Spinal cord (tissue), 10 donors: ENCODE measurements around the gene RPA3. TPM values are rescaled to one million over a fixed set of nuclear protein-coding genes. Genes with fewer than 3 reads are reported as not detected.

Source experiments
- DNase-seq, 6 donors: peaks; one replicate each; pipeline versions ENCODE4 v3.0.0 to v3.0.0-alpha.2; 2013 to 2015; ENCODE audit warnings: low spot score in 6 of 6, low read depth in 4 of 6
- H3K27ac ChIP-seq: one replicate; pipeline ENCODE4 v1.5.1; 2013; ENCODE audit warnings: low read depth, low read length, control low read depth
- H3K27me3 ChIP-seq: one replicate; pipeline ENCODE4 v1.6.1; 2013; ENCODE audit warnings: low read length; ENCODE audit not compliant: control insufficient read depth, insufficient read depth
- H3K36me3 ChIP-seq: one replicate; pipeline ENCODE4 v1.6.1; 2013; ENCODE audit warnings: low read length; ENCODE audit not compliant: control insufficient read depth, insufficient read depth
- H3K4me1 ChIP-seq: one replicate; pipeline ENCODE4 v1.6.1; 2013; ENCODE audit warnings: low read length; ENCODE audit not compliant: control insufficient read depth, insufficient read depth
- H3K4me3 ChIP-seq: one replicate; pipeline ENCODE4 v1.5.1; 2013; ENCODE audit warnings: low read depth, low read length, control low read depth
- H3K9me3 ChIP-seq: one replicate; pipeline ENCODE4 v1.6.1; 2013; ENCODE audit warnings: low read length; ENCODE audit not compliant: control insufficient read depth, insufficient read depth
- WGBS: methylation state at CpG from one replicate; pipeline ENCODE4 v1.1.5; 2013; ENCODE audit warnings: missing lambda C conversion rate; ENCODE audit not compliant: insufficient coverage; 5-methylcytosine and 5-hydroxymethylcytosine counted together
- polyA plus RNA-seq, 2 donors: library from polyadenylated mRNA; unstranded; fragments of 120-200 nt; gene quantifications; one replicate each; pipeline ENCODE4 v1.2.1, GENCODE V29; 2013; ENCODE audit not compliant: insufficient read length in 2 of 2
- total RNA-seq, 2 donors: library from RNA; depleted of rRNA in 1 of 2; stranded (reverse); fragments of 120-200 nt in 1 of 2; fragments of >200 nt in 1 of 2; gene quantifications; one replicate each; pipeline versions ENCODE4 v1.2.3 to v1.2.4, GENCODE V29; 2013 to 2014
- donor health status: healthy.

The RPA3 gene
- total and polyA plus RNA-seq, 4 donors, result 26.5 to 36.3 (median 32.3) TPM

GRCh38 chr7:7738177-7738576 is 19.8 kb upstream of the RPA3 start:
- Histone ChIP-seq H3K4me3 (no peak overlapping the region), H3K27ac (peak overlapping the region; percentile 77), H3K9me3 (no peaks in the 10 kb centered on the region), H3K27me3 (no peaks in the 10 kb centered on the region), H3K36me3 (no peaks in the 10 kb centered on the region), H3K4me1 (peaks cover 3% of the 10 kb centered on the region)
- no CpG with 5 or more reads among the region's 1 CpG for WGBS
- DNase-seq, result no peak

GRCh38 chr7:7737674-7738073 is 19.3 kb upstream of the RPA3 start:
- Histone ChIP-seq H3K27me3 (no peaks in the 10 kb centered on the region), H3K4me1 (peaks cover 3% of the 10 kb centered on the region), H3K36me3 (no peaks in the 10 kb centered on the region), H3K4me3 (no peak overlapping the region), H3K27ac (no peak overlapping the region), H3K9me3 (no peaks in the 10 kb centered on the region)
- DNase-seq, result no peak

- WGBS, result 36% methylated on average over 1 of the region's 2 CpGs
- no peak for DNase-seq
- H3K4me3 ChIP-seq, result no peak overlapping the region
- no peaks in the 10 kb centered on the region for H3K9me3 ChIP-seq
- no peaks in the 10 kb centered on the region for H3K27me3 ChIP-seq
- no peaks in the 10 kb centered on the region for H3K36me3 ChIP-seq
- peaks cover 3% of the 10 kb centered on the region for H3K4me1 ChIP-seq
- no peak overlapping the region for H3K27ac ChIP-seq
Observed at GRCh38 chr7:7736671-7737070, 18.3 kb upstream of the RPA3 start.

GRCh38 chr7:7732621-7733281 is 14.3 kb upstream of the RPA3 start:
- no peak overlapping the region for H3K4me3 ChIP-seq
- peaks cover 3% of the 10 kb centered on the region for H3K4me1 ChIP-seq
- WGBS, result 65% methylated on average over 2 of the region's 4 CpGs
- H3K27me3 ChIP-seq, result no peaks in the 10 kb centered on the region
- no peaks in the 10 kb centered on the region for H3K36me3 ChIP-seq
- no peaks in the 10 kb centered on the region for H3K9me3 ChIP-seq
- DNase-seq, result peak in 1 of 6 donors; percentile 26
- peak overlapping the region; percentile 67 for H3K27ac ChIP-seq

GRCh38 chr7:7731732-7732131 is 13.3 kb upstream of the RPA3 start:
- Histone ChIP-seq H3K9me3 (no peaks in the 10 kb centered on the region), H3K4me1 (peaks cover under 1% of the 10 kb centered on the region), H3K27ac (peak overlapping the region; percentile 63), H3K4me3 (no peak overlapping the region), H3K27me3 (no peaks in the 10 kb centered on the region), H3K36me3 (no peaks in the 10 kb centered on the region)
- no peak for DNase-seq

GRCh38 chr7:7720750-7721621 is 2.6 kb upstream of the RPA3 start:
- Histone ChIP-seq H3K36me3 (no peaks in the 10 kb centered on the region), H3K27me3 (no peaks in the 10 kb centered on the region), H3K4me3 (no peak overlapping the region), H3K9me3 (no peaks in the 10 kb centered on the region), H3K4me1 (no peaks in the 10 kb centered on the region), H3K27ac (no peak overlapping the region)
- DNase-seq, result no peak
- 100% methylated on average over 2 of the region's 5 CpGs for WGBS

- no CpG with 5 or more reads among the region's 1 CpG for WGBS
Observed at GRCh38 chr7:7720193-7720592, 1.8 kb upstream of the RPA3 start.

GRCh38 chr7:7719236-7719635 is 829 bp upstream of the RPA3 start:
- no peaks in the 10 kb centered on the region for H3K4me1 ChIP-seq
- no peak overlapping the region for H3K27ac ChIP-seq
- no peaks in the 10 kb centered on the region for H3K36me3 ChIP-seq
- peak in 2 of 6 donors; percentile 30 to 67 for DNase-seq
- no peak overlapping the region for H3K4me3 ChIP-seq
- no peaks in the 10 kb centered on the region for H3K9me3 ChIP-seq
- H3K27me3 ChIP-seq, result no peaks in the 10 kb centered on the region
- WGBS, result 57% methylated on average over 1 of the region's 2 CpGs

More at GRCh38 chr7:7720193-7720592, 1.8 kb upstream of the RPA3 start:
- Histone ChIP-seq H3K27me3 (no peaks in the 10 kb centered on the region), H3K27ac (no peak overlapping the region), H3K4me1 (no peaks in the 10 kb centered on the region), H3K36me3 (no peaks in the 10 kb centered on the region), H3K4me3 (no peak overlapping the region), H3K9me3 (no peaks in the 10 kb centered on the region)
- DNase-seq, result peak in 2 of 6 donors; percentile 33 to 61

GRCh38 chr7:7713730-7714129 is 4.7 kb downstream of the RPA3 start:
- Histone ChIP-seq H3K27me3 (no peaks in the 10 kb centered on the region), H3K9me3 (no peaks in the 10 kb centered on the region), H3K4me1 (no peaks in the 10 kb centered on the region), H3K27ac (no peak overlapping the region), H3K4me3 (no peak overlapping the region), H3K36me3 (no peaks in the 10 kb centered on the region)
- WGBS, result 100% methylated on average over 1 of the region's 4 CpGs
- DNase-seq, result no peak

GRCh38 chr7:7710469-7710868 is 7.9 kb downstream of the RPA3 start:
- H3K27ac ChIP-seq, result no peak overlapping the region
- DNase-seq, result no peak
- no peaks in the 10 kb centered on the region for H3K4me1 ChIP-seq
- H3K4me3 ChIP-seq, result no peak overlapping the region
- no peaks in the 10 kb centered on the region for H3K36me3 ChIP-seq
- H3K9me3 ChIP-seq, result no peaks in the 10 kb centered on the region
- WGBS, result no CpG with 5 or more reads among the region's 2 CpGs
- no peaks in the 10 kb centered on the region for H3K27me3 ChIP-seq
